ENCODE data around the gene HOXD4.
A peak's percentile ranks its signal among the peaks of the same experiment; 100 is the strongest.

HOXD4 gene

DNA sequence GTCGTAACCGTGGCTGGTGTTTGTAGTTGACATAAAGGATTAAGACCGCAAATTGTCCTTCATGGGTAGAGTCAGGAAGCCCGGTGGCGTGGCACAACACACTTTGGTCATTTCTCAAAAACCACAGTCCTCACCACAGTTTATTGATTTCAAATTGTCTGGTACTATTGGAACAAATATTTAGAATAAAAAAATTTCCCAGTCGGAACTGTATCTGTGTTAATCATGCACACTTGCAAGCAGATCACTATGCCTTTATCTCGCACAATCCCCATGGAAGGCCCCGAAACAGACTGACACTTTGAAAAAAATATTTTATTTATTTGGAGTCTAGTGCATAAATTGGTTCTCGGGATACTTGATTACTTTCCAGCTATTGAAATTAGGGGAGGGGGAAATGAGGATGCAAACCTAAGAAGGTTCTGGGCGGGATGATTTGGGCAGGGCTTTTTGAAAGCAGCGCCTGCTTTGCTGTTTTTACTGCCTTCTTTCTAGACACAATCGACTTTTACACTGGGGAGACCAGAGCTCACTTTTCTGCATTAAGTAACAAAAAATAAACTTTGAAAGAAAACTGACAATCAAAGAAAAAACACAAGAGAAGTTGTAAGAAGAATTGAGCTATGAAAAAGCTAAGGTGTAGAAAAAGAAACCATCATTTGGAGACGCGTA, 21.7 kb downstream of the HOXD4 start:
- no peak for DNase-seq

DNA sequence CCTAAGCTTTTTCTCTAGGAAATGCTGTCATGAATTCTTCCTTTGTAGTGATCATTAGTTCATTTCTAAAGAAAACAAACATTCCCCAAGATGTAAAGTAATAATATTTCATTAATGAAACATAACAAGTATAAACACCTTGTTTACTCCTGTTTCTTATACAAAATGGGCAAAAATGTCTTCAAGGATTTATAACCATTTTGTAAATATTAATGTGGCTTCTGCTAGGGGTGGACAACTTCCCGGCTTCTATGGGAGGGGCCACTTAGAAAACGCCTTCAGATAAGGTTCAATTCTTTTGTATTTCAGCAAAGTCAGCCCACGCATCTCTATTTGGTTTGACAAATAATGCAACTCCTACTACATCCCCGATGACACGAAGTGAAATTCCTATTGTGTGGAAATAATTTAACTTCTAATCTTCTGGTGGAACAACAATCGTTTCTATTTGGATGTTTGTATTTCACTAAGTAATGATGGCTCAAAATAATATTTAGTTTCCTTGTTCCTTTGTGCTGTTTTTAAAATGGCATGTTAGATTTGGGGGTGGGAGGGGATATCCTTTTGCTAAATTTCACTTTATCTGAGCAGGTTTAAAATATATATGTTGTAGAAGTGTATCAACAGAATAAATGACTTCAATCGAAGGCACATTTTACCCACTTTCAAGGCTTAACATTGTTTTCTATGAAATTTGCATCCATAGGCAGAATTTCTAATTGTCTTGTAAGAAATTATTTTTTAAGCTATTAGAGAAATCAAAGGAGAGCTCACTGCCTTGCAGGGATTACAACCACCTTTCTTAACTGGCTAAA, 22.4 kb downstream of the HOXD4 start:
- DNase-seq = no peak

DNA sequence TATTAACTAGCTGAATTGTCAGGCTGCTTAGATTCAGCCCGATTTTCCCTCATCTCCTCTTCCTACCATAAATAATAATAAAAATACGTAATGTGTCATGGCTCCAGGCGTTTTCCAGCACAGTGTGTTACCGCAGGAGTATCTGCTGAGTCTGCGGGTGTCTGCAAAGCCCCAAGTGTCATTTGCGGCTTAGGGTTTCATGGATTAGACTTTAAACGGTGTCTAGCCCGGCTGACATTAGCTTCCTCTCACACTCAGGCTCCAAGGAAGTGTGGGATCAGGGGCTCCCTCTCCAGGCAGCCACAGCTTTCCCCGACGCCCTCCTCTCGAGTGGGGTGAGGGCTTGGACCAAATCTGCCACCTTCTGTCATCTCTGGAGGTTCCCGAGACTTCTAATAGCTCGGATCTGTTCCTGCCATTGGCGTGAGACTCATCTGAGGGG, 23.1 kb downstream of the HOXD4 start:
- no peak for DNase-seq

DNA sequence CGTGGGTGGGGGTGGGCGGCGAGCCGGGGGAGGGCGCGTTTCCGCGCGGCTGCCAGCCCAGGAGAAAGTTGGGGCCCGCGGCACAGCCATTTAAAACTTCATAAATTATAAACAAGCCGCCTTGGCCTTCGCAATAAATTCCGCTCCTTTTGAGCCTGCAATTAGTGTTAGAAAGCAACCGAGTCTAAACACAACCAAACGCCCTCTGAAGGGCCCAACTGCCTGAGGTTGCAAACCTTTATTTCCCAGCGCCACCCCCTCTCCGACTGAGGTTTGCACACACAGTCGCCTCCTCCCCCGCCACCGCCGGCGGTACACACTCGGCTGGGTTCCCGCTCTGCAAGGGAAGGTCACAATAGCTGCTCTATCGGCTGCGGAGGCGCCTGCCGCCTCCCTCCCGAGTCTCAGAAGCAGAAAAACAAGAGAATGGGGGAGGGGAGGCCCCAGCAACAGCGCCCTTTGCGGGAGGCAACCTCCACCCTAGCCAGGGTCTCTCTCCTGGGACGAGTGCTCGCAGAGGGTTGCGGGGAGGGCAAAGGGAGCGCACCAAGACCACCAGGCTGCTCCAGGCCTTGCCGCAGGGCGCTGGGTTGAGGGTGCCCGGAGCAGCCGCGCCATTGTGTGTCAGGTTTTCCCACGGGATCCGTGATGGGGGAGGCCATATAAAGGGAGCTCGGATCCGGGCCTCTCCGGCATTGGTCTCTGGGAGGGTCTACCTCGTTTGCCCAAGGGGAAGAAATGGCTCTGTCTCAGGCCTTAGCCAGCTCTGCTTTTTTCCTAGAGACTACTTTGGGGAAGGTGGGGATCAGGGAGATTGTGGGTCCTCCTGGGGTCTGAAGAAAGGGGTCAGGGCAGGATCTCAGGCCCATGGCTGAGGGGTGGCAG, 23.7 kb downstream of the HOXD4 start:
- peak in 1 of 2 experiments; percentile 34 for DNase-seq

DNA sequence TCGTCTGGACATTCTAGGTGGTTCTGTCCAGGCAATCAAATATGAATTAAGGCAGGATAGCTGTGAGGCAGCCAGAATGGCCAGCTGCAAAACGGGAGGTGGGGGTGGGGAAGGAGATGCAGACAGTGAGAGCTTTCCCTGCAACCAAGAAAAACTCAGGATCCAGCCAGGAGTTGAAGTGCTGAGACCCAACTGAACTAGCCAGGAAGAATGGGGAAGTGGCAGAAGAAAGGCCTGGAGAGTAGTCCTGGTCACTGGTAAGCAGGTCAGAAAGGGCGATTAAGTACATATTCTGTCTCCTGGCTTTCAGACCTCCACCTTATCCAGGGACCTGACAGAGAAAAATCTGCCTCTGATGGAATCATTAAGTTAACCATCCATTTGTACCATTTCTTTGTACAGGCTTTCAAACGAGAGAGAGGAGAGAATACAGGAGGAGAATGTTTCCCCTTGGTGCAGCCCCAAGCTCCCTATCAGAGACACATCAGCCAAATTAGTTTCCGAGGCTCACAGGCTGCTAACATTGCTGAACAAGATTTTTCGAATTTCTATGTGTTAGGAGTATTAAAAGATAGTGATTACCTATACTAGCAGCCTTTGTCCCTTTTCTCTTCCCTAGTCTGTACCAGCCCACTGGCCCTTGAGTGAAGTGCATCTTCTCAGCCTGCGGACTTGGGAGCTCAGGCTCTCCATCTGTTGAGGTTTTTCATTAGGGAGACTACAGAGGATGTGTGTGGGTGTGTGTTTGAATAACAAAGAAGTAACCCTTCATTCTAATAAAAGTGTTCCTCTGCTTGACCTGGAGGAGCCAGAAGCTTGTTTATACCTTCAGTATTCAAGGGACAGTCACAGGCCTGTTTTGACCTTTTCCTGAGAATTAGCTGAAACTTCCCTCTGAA, 24.6 kb downstream of the HOXD4 start:
- DNase-seq = no peak

DNA sequence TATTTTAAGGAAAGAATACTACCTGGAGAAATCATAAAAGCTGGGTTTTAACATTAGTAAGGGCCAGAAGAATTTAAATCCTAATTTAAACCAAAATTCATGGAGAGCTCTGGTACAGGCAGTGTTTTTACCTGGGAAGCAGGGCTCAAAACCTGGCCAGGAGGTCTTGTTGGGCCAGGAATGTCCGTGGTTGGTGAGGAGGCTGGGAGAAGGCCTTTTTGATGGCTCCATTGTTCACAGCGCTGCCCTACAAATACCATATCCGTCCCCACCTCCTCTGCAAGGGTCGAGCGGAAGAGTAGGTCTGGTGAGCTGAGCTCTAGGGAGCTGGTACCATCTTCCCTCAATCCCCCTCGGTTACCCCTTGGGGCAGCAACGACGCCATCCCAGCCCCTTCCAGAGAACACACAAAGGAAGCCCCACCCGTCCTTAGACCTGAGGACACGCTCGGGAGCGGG, 26.3 kb downstream of the HOXD4 start:
- DNase-seq = no peak

DNA sequence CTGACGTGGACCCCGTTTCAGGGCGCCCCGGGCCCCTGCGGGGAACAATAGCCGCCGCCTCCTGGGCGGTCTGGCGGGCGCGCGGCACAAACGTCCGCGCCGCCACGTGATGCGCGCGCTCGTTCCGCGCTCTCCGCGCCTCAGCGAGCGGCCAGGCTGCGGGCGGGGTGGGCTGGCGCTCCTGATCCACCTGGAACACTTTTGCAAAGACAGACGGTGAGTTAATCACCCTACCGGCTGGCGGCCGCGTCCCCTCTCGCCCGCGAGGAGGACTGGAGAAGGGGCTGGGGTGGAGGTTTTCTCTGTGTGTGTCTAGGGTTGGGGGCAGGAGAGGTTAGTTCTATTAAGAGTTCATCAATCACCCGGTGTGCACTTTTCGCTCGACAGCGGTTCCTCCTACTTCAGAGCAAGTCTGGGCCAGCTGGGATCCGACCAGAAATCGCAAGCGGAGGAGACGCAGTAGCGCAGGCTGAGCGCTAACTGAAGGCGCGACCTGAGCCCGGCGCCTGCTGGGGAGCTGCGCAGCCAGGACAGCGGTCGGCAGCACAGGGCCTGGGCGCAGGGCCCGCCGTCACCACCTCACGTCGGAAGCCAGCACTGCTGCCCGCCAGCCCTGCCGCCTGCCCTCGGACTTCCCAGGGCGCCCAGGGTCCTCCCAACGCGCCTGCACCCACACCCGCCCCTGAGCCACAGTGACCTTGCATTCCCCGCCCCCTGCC, 26.8 kb downstream of the HOXD4 start:
- no peak for DNase-seq

DNA sequence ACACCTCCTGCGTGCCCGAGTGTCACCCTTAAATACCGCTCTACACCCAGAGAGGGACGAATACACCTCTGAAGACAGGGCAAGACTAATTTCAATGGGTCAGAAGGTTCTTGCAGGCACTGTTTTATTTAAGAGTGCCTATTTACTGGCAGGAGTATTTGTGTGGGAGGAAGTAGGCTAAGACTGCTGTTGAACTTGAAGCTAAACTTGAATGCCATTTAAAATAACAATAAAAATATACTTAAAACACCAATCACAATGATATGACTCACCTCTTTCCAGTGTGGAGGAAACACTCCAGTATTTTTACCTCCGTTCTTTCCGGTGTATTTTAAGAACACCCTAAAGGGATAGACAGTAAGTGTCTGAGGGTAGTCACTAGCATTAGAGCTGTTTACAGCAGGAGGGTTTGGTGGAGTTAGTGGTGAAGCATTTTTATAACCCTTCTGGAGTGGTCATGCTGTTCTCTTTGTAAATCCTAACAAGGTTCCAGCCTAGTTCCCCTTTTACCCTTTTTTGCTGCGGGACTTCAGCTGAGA, 27.5 kb downstream of the HOXD4 start:
- DNase-seq = no peak

DNA sequence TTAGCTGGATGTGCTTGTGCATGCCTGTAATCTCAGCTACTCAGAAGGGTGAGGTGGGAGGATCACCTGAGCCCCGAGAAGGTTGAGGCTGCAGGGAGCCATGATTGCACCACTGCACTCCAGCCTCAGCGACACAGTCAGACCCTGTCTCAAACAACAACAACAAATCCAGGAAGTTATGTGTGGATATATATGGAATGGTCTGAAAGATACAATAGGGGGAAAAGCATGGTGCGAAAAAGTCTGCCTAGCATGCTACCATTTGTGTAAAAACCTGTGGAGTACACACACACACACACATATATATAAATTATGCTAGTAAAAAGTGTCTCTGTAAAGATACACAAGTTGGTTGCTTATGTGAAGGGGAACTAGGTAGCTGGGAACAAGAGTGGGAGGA, 30.2 kb downstream of the HOXD4 start:
- no peak for DNase-seq

DNA sequence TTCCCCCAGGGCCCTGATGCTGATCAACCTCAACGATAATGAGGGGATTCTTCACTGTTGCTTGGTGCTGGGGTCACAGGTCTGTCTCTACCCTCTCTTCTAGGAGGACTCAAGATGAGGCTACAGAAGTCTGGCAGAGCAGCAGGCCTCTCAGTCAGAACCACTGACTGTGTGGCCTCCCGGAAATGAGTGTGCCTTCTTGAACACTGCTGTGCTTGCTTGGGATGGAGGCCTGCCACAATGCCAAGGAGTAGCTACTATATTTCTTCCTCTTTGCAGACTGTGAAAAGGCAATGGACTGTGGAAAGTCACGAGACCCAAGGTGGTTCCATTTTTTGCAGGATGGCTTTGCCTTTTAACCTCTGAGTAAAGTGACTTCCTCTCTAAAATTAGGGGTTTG, 31.3 kb downstream of the HOXD4 start:
- DNase-seq = no peak

DNA sequence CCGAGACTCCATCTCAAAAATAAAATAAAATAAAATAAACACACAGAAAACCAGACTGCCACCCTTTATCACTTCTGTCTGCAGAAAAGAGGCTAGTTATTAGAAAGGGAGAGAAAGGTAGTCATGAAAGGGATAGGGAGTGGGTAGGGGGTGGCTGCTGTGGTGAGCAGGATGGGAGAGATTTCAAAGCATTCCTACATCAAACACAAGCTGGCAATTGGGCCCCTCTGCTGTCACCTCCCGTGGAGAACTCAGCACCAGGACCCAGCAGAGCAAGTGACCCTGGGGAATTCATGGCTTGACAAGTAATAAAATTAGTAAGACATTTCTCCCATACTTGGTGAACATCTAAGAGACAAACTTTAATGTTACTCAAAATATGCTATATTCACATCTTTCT, 33.4 kb downstream of the HOXD4 start:
- no peak for DNase-seq

DNA sequence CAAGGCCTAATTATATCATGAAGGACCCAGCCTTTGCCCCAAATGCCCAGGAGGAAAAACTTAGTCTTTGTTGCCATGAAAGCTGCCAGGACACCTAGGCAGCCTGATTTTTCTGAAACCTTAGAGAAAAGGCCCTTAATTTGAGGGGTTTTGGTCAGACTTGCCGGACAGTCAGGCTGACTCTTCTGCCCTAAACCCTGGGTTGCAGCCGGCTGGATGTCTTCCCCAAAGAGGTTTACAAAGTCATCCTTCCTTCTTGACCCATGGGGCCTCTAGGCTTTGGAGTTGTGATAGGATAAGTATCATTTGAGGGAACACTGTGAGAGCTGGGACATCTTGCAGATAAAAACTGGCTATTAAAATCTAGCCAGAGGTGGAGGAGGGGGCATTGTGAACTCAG, 34.7 kb downstream of the HOXD4 start:
- no peak for DNase-seq

DNA sequence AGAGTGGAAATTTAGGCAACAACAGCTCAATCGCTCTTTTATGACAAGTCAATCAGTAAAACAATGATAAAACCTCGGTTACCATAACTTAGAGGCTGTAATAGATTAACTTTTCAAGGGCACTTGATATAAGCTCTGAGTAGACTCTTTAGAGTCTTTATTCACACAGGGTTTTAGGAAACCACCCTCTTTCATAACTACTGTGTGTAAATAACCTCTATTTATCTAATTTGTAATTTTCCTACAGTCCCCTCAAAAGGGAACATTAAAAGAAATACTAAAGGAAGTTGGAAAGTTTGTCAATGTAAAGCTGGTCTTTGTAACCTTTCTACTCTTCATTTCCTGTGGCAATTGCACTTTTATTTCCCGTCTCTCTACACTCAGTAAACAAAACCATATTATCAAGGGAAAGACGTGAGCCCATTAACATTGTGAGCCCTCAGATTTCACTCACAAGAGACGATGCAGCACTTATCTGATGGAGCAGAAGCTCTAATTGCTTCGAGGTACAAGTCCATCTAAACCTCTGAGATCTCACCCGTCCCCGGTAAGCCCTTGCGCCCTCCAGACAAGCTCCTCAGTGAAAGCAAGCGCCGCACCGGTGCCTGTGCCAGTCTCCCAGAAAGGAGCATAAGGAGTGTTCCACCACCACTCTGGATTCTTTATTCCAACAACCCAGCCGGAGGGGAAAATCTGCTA, 36.0 kb downstream of the HOXD4 start:
- DNase-seq = no peak

DNA sequence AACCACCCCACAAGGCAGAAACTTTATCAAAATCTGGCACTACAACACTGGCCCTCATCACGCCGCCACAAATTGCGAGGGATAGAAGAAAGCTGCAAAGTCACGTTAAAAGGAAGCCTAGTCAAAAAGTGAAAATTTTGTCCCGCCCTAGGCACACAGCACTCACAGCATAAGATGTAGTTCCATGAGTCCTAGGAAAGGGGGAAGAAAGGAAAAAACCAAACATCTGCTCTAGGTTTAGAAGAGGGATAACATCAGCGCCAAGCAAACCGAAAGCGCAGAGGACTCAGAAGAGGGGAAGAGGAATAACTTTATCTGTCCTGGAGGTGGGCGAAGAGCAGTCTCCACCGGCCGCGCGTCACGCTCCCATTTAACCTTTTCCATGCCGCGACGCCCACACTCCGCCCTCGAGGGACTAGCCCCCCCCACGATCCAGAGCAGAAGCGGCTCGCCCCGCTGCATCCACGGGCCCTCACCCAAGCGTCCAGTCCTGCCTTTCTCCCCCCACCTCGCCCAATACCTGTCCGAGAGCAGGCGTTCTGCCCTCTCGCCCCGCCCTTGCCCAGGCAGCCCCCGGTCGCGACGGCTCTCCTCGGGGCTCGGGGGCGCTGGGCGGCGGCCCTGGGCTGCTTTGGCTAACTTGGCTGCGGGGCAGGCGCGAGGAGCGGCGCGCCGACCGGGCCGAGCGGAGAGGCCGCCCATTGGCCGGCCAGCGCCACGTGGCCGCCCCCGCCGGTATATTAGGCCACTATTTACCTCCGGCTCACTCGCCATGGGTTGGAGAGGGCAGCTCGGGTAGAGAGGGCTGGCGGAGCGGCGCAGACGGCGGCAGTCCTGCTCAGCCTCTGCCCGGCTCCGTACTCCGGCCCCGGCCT, 36.8 kb downstream of the HOXD4 start, which contains the start of gene HOXD1:
Gene HOXD1, plus strand, starts transcription at position 770 of the 875 bp plus-strand sequence. CDS start 134 bp downstream, outside the sequence.
- peak; percentile 10 to 16 for DNase-seq

DNA sequence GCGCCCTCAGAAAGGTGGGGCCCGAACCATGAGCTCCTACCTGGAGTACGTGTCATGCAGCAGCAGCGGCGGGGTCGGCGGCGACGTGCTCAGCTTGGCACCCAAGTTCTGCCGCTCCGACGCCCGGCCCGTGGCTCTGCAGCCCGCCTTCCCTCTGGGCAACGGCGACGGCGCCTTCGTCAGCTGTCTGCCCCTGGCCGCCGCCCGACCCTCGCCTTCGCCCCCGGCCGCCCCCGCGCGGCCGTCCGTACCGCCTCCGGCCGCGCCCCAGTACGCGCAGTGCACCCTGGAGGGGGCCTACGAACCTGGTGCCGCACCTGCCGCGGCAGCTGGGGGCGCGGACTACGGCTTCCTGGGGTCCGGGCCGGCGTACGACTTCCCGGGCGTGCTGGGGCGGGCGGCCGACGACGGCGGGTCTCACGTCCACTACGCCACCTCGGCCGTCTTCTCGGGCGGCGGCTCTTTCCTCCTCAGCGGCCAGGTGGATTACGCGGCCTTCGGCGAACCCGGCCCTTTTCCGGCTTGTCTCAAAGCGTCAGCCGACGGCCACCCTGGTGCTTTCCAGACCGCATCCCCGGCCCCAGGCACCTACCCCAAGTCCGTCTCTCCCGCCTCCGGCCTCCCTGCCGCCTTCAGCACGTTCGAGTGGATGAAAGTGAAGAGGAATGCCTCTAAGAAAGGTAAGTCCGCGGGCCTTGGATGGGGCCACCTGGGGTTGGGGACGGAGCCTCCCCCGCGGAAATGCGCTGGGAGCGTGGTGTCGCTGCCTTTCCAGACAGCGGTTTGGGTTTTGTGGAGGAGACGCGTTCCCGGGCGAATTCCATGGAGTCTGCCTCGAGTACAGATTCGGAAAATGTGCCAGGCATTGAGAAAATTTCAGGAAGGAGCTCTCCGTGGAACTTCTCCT, 37.7 kb downstream of the HOXD4 start:
- DNase-seq = no peak

DNA sequence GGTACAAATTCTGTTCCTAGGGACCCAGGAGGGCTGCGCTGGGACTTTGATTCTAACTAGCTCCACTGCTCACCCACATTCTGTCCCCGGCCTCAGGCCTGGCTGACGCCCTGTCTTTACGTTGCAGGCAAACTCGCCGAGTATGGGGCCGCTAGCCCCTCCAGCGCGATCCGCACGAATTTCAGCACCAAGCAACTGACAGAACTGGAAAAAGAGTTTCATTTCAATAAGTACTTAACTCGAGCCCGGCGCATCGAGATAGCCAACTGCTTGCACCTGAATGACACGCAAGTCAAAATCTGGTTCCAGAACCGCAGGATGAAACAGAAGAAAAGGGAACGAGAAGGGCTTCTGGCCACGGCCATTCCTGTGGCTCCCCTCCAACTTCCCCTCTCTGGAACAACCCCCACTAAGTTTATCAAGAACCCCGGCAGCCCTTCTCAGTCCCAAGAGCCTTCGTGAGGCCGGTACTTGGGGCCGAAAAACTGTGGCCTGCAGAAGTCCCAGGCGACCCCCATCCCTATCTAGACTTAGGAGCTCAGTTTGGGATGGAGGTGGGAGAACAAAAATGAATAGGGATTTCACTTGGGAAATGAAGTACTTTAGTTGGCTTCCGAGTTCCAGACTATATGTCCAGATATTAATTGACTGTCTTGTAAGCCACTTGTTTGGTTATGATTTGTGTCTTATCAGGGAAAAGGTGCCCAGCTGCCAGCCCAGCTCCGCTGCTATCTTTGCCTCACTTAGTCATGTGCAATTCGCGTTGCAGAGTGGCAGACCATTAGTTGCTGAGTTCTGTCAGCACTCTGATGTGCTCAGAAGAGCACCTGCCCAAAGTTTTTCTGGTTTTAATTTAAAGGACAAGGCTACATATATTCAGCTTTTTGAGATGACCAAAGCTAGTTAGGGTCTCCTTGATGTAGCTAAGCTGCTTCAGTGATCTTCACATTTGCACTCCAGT, 38.6 kb downstream of the HOXD4 start:
- no peak for DNase-seq

DNA sequence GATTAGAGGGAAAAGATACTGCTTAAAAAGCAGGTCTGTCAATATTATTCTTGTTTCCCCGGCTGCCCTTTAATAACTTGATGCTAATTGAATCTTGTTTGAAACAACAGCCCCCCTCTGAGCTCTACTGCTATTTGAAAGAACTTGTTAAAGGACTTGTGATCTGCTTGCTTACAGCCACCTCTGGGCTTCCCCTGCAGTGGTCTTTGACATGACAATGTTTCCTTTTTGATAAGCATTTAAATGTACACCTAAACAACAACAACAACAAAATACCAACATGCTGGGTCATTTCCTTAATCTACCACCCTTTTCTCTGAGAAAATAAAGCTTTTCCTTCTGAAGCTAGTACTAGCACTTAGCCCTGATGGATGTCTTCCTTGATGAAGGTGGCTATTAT, 41.0 kb downstream of the HOXD4 start:
- DNase-seq = no peak
